CD4-positive, alpha-beta T cell treated with Interleukin-4 for 1 hour (primary cell): ENCODE measurements around the gene YIPF7.

ENCODE experiments used
- DNase-seq, 2 donors: peaks; one replicate each; pipeline ENCODE4 v3.0.0-alpha.2; 2020 to 2022

YIPF7 gene

GRCh38 chr4:44616621-44617020 lies 34.8 kb downstream of the YIPF7 start:
- no peak for DNase-seq

GRCh38 chr4:44583393-44583792 lies 68.0 kb downstream of the YIPF7 start:
- no peak for DNase-seq

- DNase-seq: no peak
These were observed 71.2 kb downstream of the YIPF7 start for GRCh38 chr4:44580231-44580630.

GRCh38 chr4:44578954-44579353 lies 72.5 kb downstream of the YIPF7 start:
- no peak for DNase-seq
